Measurements from ENCODE around the gene SERPINH1. TPM values are rescaled to one million over a fixed set of nuclear protein-coding genes. Genes with fewer than 3 reads are reported as not detected.

SERPINH1 gene
- polyA plus RNA-seq, 2 of the 4 experiments (the other 2 are of a cell fraction), result 70.7 to 162 TPM

DNA sequence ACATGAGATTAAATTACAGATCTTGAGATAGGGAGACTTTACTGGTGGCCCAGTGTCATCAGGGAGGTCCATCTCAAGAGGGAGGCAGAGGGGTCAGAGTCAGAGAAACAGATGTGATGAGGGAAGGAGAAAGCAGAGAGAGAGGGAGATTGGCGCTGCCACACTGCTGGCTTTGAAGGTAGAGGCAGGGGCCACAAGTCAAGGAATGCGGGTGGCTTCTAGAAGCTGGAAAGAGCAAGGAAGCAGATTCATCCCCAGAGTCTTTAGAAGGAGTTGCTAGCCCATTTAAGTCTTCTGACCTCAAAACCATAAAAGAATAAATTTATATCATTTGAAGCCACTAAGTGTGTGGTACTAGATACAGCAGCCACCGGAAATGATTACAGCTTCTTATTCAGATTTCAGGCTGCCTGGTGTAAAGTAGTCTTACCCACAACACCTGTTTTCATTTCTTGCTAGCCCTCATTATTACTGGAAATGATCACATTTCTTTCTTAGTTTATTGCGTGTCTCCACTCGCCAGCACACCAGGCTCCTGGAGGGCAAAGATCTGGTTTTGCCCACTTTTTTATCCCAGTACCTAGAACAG lies 12.6 kb upstream of the SERPINH1 start (continued):
- TF ChIP-seq, protein P1, sequence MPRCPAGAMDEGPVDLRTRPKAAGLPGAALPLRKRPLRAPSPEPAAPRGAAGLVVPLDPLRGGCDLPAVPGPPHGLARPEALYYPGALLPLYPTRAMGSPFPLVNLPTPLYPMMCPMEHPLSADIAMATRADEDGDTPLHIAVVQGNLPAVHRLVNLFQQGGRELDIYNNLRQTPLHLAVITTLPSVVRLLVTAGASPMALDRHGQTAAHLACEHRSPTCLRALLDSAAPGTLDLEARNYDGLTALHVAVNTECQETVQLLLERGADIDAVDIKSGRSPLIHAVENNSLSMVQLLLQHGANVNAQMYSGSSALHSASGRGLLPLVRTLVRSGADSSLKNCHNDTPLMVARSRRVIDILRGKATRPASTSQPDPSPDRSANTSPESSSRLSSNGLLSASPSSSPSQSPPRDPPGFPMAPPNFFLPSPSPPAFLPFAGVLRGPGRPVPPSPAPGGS (IDR thresholded peaks at IDR 0.05), result no peak
- TF ChIP-seq, protein P2, sequence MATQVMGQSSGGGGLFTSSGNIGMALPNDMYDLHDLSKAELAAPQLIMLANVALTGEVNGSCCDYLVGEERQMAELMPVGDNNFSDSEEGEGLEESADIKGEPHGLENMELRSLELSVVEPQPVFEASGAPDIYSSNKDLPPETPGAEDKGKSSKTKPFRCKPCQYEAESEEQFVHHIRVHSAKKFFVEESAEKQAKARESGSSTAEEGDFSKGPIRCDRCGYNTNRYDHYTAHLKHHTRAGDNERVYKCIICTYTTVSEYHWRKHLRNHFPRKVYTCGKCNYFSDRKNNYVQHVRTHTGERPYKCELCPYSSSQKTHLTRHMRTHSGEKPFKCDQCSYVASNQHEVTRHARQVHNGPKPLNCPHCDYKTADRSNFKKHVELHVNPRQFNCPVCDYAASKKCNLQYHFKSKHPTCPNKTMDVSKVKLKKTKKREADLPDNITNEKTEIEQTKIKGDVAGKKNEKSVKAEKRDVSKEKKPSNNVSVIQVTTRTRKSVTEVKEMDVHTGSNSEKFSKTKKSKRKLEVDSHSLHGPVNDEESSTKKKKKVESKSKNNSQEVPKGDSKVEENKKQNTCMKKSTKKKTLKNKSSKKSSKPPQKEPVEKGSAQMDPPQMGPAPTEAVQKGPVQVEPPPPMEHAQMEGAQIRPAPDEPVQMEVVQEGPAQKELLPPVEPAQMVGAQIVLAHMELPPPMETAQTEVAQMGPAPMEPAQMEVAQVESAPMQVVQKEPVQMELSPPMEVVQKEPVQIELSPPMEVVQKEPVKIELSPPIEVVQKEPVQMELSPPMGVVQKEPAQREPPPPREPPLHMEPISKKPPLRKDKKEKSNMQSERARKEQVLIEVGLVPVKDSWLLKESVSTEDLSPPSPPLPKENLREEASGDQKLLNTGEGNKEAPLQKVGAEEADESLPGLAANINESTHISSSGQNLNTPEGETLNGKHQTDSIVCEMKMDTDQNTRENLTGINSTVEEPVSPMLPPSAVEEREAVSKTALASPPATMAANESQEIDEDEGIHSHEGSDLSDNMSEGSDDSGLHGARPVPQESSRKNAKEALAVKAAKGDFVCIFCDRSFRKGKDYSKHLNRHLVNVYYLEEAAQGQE (IDR thresholded peaks at IDR 0.05), result no peak

DNA sequence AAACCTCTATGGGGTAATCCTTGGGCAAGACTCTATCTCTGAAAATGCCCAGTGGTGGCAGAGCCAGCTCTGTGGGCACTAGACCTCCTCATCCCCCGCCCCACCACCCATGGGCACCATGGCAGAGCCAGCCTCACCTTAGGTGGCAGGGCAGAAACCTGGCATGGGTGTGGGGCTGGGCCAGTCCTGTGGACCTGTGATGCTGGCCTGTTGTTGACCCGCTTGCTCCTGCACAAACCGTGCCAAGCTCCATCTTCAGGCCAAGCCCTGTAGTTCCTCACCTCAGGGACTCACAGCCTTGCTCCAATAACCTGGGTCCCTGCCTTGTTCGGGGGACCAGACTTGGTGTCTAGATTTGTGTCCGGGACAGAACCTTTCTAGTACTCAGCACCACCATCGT lies 8.9 kb upstream of the SERPINH1 start:
- Histone ChIP-seq H3K4me1 (peaks cover 15% of the 10 kb centered on the region), H3K4me2 (no peak overlapping the region), H3K9me3 (no peaks in the 10 kb centered on the region), H3K4me3 (no peak overlapping the region), H3K27ac (no peak overlapping the region)
- ChIA-PET CTCF (interaction anchor here (0.9 to 17.9 kb wide), 8 partner anchors 8 to 315 kb away, joined by 3 to 137 read pairs (median 4); no protein-coding TSS in a partner anchor), POLR2A (interaction anchor here (1.9 kb wide), 1 partner anchor 9 kb away, joined by 11 read pairs; the partner anchor contains the start of gene SERPINH1)
- DNase-seq (ENCODE audit: low read depth in 1 of 2, low spot score in 1 of 2), result no peak
- peak; percentile 52 to 66; a peak in 4 of 6 replicates for ATAC-seq
- no peak for TF ChIP-seq NR3C1 (IDR thresholded peaks at IDR 0.05)
- no peak for TF ChIP-seq CHD4 (IDR thresholded peaks at IDR 0.05; ENCODE audit: borderline replicate concordance)
- no peak for TF ChIP-seq RFX5 (IDR thresholded peaks at IDR 0.05)
- no peak for TF ChIP-seq ESRRA (IDR thresholded peaks at IDR 0.05; ENCODE audit: borderline replicate concordance, low read length)
- TF ChIP-seq CHD2 (IDR thresholded peaks at IDR 0.05; ENCODE audit: low read length, partially characterized antibody), result no peak
- no peak for TF ChIP-seq HOXB5 (CRISPR knock-in tag; IDR thresholded peaks at IDR 0.05)
- TF ChIP-seq KDM1A (IDR thresholded peaks at IDR 0.05; ENCODE audit: low read depth), result no peak
- TF ChIP-seq FOSB (CRISPR knock-in tag; IDR thresholded peaks at IDR 0.05), result no peak
- no peak for TF ChIP-seq ZSCAN20 (CRISPR knock-in tag; IDR thresholded peaks at IDR 0.05)
- no peak for TF ChIP-seq EHF (CRISPR knock-in tag; IDR thresholded peaks at IDR 0.05)
- no peak for TF ChIP-seq EP300 (IDR thresholded peaks at IDR 0.05)
- TF ChIP-seq, protein P3, sequence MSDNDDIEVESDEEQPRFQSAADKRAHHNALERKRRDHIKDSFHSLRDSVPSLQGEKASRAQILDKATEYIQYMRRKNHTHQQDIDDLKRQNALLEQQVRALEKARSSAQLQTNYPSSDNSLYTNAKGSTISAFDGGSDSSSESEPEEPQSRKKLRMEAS (IDR thresholded peaks at IDR 0.05), result no peak
- FAIRE-seq, result no peak
- 79% methylated on average over 5 of the region's 6 CpGs for WGBS (ENCODE audit: missing lambda C conversion rate)

DNA sequence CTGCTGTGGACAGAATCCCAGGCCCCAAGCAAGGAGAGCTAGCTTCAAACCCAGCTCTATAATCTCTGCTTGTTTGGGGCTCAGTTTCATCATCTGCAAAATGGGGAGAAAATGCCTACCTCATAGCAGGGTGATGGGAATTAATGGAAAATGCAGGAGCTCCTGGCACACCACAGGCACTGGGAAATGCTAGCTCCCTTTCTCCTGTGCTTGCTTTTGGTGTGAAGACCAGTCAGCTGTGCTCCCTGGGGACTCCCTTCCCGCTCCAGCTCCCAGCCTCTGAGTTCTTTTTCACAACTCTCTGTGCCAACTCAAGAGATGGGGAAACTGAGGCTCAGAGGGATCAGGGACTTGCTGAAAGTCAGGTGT lies 8.2 kb upstream of the SERPINH1 start:
- Histone ChIP-seq H3K4me2 (peak overlapping the region; percentile 2; the same call in 2 of the 3 replicates), H3K4me1 (peaks cover 22% of the 10 kb centered on the region), H3K9me3 (no peaks in the 10 kb centered on the region), H3K4me3 (no peak overlapping the region), H3K27ac (peak overlapping the region in 1 of 2 experiments; percentile 78; a peak in 3 of 6 replicates)
- no peak for TF ChIP-seq CHD2 (IDR thresholded peaks at IDR 0.05; ENCODE audit: low read length, partially characterized antibody)
- no peak for TF ChIP-seq JUN (IDR thresholded peaks at IDR 0.05)
- TF ChIP-seq CBX2 (IDR thresholded peaks at IDR 0.05; ENCODE audit: borderline replicate concordance, low read depth), result no peak
- TF ChIP-seq, protein P4, sequence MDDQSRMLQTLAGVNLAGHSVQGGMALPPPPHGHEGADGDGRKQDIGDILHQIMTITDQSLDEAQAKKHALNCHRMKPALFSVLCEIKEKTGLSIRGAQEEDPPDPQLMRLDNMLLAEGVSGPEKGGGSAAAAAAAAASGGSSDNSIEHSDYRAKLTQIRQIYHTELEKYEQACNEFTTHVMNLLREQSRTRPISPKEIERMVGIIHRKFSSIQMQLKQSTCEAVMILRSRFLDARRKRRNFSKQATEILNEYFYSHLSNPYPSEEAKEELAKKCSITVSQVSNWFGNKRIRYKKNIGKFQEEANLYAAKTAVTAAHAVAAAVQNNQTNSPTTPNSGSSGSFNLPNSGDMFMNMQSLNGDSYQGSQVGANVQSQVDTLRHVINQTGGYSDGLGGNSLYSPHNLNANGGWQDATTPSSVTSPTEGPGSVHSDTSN (IDR thresholded peaks at IDR 0.05), result no peak
- TF ChIP-seq ZFP36 (IDR thresholded peaks at IDR 0.05; ENCODE audit: borderline replicate concordance, partially characterized antibody), result no peak
- no peak for TF ChIP-seq TP53 (CRISPR knock-in tag; IDR thresholded peaks at IDR 0.05)
- TF ChIP-seq ESRRA (IDR thresholded peaks at IDR 0.05; ENCODE audit: borderline replicate concordance, low read length), result no peak
- TF ChIP-seq, protein P1 (IDR thresholded peaks at IDR 0.05), result no peak
- TF ChIP-seq CHD4 (IDR thresholded peaks at IDR 0.05; ENCODE audit: borderline replicate concordance), result no peak
- ATAC-seq, result no peak
- no peak for DNase-seq (ENCODE audit: low read depth in 1 of 2, low spot score in 1 of 2)
- CTCF ChIA-PET, result interaction anchor here (0.9 to 17.9 kb wide), 8 partner anchors 9 to 315 kb away, joined by 3 to 137 read pairs (median 5); no protein-coding TSS in a partner anchor
- no peak for FAIRE-seq
- 92% methylated on average over 1 of the region's 1 CpG for WGBS (ENCODE audit: missing lambda C conversion rate)
- POLR2A ChIA-PET, result interaction anchor here (1.9 kb wide), 1 partner anchor 9 kb away, joined by 11 read pairs; the partner anchor contains the start of gene SERPINH1
